Activated CD4-positive, alpha-beta T cell treated with anti-CD3 and anti-CD28 coated beads for 4 hours (primary cell): ENCODE results near the gene PRR33.
"Not testable (repeated sequence)": the region's sequence is repeated elsewhere in the genome, so short reads cannot be mapped to it uniquely, and the experiment has no call there.

ENCODE experiments used
- DNase-seq, 2 donors: peaks; one replicate each; pipeline ENCODE4 v3.0.0-alpha.2; 2020

The PRR33 gene

DNA sequence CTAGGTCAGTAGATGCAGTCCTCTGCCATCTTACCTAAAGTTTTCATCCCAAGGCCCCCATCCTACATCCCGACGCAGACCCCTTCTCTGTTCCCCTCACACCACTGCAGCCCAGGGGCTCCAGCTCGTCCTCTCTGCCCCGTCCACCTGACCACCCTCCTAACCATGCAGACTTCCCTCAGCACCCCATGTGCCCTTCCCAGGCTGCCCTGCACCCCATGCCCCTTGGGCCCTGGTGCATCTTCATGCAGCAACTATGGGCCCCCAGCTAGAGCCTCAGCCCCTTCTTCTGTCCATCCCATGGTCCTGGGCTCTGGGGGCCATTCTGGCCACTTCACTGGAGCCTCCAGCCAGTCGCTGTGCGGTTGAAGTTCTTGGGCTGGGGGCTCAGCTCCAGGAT lies 2.9 kb downstream of the PRR33 start:
- no peak for DNase-seq

DNA sequence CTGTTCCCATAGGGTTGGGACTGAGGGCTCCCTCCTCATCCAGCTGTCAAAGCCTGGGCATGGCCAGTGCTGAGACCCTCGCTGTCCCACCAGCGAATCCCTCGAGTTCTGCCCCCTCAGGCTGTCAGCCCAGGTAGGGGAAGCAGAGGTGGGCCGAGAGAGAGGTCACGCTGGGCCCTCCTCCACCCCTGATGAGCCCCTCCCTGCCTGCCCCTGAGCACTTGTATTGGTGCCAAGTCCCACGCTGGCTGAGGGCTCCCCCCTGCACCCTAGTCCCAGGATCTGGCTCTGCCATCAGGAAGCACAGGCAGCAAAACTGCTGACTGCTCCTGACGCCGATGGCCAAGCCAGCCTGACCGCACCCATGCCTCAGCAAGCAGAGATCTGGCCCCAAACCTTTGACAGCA lies 3.3 kb downstream of the PRR33 start:
- DNase-seq, result no peak

DNA sequence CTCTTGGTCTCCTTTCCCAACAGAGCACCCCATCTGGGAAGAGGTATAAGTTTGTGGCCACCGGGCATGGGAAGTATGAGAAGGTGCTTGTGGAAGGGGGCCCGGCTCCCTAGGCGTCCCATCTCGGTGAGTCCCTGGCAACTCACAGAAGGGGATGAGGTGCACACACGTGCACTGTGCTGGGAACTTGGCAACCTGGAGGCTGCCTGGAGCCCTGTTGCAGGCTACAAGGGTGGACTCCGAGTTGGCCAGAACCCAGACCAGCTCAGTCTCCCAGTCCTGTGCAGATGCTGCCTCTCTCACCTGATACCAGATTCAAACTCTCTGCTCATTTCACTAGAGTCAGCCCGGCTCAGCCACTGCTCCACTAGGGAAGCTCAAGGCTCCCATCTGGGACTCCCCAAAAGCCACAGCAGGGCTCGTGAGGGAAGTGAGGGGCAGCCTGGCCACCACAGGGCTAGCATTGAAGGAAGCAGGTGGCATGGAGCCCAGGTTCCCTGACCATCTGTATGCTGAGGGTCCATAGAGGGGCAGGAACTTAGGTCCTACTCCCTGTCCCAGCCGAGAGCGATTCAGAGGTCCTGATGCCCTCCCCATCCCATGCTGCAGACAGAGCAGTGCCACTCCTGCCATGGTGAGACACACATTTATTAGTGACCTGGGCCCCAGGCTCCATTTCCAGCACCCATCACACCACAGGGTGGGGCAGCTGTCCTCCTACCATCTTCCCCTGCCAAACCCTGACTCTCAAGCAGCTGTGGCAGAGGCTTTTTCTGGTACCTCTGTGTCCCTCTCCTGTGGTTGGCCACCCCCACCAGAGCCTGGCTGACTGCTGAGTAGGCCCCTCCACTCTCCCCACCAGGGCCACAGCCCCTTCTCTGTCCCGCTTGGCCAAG lies 4.0 kb downstream of the PRR33 start:
- no peak for DNase-seq

DNA sequence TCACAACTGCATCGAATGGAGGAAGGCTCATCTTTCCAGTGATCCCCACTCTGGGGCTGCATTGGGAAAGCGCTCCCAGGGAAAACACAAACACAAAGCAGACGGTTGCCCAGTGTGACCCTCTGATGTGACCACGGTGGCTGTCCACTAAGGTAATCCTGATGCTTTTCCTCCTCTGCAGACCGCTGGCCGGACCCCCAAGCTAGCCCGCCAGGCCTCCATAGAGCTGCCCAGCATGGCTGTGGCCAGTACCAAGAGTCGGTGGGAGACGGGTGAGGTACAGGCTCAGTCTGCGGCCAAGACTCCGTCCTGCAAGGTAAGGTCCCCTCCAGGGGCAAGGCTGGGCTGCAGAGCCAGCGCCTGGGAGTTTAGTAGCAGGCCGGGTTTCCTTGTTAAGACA lies 5.1 kb downstream of the PRR33 start:
- DNase-seq, result not testable (repeated sequence)

DNA sequence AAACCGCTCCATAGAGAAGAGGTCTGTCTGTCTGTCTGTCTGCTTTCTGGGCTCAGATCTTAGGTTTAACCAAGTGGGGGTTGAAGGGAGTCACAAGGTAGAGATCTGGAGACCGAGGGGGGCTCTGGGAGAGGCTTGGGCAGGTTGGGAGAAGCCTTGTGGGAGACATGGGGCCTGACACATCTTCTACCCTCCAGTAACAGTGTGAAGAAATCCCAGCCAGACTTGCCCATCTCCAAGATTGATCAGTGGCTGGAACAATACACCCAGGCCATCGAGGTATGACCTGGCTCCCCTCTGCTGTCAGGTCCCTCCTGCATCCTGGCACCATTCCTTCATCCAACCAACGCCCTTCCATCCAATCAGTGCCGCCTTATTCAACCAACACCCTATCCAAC lies 7.4 kb downstream of the PRR33 start:
- DNase-seq, result no peak

DNA sequence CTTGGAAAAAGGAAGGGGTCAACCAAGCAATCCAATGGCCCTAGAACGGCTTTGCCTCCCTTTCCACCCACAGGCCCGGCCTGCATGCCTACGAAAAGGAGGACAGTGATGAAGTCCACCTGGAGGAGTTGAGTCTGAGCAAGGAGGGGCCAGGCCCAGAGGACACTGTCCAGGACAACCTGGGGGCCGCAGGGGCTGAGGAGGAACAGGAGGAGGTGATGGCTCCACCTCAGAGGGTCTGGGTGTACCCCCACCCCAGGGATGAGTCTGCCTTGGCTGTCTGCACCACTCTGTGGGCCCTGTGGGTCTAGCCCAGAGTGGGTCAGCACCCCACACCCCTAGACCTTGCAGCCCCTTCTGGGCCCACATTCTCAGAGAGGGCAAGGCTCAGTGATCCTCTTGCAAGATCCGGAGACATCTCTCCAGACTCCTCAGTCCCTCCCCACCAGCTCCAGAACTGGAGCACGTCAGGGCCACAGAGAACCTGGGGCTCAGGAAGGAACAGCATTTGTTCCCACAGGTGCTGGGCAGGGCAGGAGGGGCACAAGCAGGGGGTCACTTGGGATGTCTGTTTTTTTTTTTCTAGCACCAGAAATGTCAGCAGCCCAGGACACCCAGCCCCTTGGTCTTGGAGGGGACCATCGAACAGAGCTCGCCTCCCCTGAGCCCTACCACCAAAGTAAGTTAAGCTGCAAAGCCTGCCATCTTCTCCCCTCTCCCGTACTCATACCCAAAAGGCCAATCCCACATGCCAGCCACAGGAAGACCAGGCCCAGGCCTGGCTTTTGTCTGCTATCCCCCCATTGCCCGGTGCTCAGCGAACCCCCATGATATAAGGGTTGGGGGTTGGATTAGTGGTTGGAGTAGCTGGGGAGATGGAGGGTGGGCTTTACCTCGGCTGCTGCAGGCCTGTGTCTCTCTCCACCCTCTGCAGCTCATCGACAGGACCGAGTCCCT lies 8.1 kb downstream of the PRR33 start:
- DNase-seq, result no peak

DNA sequence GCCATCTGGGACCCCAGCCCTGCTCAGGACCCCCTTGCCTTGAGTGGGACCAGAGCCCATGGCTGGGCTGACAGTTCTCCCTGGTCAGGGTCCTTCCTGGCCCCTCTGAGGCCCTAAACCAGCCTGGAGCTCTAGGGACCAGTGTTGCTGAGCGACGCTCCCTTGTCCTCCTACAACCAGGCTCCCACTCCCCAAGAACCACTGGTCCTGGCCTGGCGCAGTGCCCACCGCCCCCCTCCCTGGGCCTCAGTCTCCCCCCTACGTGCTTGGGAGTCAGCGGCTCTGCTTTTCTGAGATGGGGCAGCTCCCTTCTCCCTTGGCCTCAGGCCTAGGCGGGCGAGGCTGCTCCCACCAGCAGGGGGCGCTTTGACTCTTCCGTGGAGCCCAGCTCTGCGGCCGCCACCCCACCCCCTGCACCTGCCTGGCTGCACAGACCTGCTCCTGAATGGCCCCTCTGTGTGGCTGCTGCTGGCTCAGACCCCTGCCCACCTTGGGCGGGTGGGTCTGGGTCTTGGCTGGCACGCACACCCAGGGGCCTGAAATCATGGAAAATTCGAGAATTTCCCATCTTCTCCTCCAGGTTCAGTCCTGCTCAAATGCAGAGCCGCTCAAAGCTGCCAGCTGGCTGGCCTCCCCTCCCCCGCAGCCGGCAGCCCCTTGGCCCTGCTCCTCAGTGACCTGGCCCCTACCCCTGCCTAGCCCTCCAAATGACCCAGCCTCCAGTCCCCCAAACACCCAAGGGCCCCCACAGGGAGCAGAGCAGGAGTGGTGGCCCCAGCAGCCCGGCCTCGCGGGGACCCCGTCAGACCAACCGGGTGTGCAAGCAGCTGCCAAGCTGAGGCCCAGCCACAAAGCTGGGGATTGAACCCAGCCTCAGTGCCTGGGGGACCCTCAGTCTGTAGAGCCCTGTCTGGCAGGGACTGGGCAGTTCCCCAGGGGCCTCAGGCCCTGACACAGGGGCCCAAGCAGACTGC lies 9.1 kb downstream of the PRR33 start:
- peak; percentile 74 to 75 for DNase-seq

DNA sequence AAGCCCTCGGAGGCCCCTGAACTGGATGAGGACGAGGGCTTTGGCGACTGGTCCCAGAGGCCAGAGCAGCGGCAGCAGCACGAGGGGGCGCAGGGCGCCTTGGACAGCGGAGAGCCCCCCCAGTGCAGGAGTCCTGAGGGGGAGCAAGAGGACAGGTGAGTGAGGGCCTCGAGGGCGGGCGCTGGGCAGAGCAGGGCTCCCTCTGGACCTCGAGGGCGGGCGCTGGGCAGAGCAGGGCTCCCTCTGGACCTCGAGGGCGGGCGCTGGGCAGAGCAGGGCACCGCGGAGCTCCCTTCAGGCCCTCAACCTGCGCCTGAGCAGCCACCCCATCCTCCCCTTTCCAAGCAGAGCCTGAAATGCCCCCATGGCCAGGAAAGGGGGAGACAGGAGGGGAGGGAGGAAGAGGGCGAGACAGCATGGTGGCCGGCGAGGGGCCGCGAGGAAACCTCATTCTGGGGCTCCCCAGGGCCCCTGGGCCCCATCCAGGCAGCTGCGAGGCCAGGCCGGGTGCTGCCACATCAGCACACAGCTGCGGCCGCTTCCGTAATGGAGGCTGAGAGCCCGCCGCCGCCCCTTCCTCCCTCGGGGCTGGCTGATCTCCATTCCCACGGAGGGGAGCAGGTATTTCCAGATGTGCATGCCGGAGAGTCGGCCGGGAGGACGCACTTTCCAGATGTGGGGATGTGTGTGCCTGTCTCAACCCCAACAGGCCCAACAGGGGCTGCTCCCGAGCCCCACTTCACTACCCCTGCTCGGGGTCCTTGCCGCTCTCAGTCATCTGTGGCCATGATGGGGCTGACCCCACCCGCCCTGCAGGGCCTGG lies 10.0 kb downstream of the PRR33 start:
- no peak for DNase-seq

DNA sequence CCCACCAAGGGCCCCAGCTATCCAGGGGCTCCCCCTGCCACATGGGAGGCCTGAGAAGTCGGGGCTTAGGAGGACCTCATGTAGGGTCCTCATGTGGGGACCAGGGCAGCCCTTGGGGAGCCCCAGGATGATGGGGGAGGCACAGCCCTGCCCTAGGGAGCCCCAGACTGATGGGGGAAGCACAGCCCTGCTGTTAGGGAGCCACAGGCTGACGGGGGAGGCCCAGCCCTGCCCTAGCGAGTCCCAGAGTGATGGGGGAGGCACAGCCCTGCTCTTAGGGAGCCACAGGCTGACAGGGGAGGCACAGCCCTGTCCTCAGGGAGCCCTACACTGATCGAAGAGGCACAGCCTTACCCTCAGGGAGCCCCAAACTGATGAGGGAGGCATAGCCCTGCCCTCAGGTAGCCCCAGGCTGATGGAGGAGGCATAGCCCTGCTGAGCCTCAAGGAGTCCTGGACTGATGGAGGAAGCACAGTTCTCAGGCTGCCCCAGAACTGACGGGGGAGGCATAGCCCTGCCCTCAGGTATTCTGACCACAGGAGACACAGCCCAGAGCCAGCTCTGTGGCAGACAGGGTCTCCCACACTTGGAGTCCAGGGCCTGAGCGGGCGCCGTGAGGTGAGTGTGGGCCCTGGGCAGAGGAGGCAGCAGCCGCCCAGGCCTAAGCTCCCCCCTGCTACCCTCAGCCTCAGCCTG lies 10.8 kb downstream of the PRR33 start:
- DNase-seq, result no peak

DNA sequence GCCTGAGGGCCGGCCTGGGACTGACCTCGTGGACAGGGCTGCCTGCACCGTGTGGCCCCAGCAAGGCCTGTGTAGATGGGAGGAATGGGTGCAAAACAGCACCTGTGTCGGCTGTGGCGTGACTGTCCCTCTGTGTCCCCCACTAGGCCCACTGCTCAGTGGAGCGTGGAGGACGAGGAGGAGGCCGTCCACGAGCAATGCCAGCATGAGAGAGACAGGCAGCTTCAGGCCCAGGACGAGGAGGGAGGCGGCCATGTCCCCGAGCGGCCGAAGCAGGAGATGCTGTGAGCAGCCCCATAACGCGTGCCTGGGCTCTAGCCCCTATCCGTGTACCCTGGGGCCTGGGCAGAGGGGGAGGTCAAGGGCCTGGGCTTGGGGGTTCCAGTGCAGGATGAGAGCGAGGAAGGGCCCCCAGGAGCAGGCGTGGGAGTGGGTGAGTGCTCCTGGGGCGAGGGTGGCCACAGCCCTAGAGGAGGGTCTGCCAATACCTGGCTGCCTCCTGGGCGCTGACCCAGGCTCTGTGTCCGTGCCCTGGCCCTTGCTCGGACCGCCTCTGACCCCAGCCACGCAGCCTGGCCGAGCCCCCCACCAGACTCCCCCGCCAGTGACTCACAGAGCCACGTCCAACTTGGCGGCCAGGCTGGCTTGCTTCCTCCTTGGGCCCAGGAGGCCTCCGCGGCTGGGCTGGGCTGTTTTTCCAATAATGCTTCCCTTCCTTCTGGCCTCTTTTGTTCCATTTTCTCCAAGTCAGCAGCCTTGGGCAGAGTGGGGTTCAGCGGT lies 11.6 kb downstream of the PRR33 start:
- no peak for DNase-seq

DNA sequence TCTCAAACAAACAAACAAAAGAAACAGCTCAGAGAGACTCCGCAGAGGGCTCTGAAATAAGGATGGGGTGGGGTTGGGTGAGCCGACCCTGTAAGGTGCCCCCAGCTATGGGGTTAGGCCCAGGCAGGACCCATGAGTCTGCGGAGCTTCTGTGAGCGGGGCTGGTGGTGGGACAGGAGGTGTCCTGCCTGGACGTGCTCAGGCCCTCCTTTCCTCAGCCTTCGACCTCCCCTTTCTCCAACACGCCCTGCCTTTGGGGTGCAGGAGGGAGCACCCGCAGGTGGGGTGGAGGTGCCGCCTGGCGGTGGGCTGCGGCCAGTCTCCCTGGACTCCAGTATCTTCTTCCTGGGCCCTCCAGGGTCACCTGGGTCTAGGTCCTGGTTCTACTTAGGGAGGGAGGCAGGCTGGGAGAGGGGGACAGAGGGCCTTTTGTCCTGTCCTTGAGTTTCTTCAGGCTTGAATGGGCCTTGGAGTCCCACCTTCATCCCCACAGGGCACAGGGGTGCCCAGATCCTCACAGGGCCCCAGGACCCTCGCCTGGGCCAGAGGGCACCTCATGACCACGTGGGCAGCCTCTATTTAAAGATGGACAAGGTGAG lies 12.3 kb downstream of the PRR33 start:
- DNase-seq, result no peak

DNA sequence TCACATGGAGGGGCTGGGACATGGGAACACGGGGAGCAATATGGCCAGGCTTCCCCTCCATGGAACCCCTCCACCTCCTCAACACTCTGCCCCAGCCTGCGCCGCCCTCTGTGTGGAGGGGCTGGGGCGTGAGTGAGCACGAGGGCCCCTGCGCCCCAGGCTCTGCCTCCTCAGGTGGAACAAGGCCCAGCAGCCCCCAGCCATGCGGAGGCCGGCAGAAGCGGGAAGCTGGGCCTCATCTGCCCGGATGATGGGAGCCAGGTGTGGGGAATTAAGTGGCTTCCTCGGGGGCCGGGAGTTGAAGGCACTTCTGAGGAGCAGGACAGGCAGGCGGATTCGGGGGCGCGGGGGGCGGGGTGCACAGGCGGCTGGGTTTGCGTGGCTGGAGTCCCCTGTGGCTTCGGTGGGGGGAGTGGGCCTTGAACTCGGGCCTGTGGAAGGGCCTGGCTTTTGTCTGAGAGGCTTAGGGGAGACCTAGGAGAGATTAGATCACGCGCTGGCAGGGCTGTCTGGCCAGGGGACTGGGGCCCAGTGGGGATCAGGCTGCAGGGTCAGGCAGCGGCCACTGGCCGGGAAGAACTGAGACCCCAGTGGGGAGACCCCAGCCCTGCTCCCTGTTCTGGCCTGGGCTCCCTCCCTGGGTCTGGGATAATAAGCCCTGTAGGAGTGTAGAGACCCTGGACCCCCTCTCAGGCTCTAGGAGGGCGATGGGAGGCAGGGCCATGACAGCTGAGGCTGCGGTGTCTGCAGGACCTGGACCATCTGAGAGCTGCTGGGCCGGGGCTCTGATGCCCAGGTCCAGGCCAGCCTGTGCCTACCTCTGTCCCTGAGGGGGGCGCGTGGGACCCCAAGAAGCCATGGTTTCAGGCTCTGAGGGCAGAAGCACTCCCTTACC lies 13.3 kb downstream of the PRR33 start:
- DNase-seq, result no peak

DNA sequence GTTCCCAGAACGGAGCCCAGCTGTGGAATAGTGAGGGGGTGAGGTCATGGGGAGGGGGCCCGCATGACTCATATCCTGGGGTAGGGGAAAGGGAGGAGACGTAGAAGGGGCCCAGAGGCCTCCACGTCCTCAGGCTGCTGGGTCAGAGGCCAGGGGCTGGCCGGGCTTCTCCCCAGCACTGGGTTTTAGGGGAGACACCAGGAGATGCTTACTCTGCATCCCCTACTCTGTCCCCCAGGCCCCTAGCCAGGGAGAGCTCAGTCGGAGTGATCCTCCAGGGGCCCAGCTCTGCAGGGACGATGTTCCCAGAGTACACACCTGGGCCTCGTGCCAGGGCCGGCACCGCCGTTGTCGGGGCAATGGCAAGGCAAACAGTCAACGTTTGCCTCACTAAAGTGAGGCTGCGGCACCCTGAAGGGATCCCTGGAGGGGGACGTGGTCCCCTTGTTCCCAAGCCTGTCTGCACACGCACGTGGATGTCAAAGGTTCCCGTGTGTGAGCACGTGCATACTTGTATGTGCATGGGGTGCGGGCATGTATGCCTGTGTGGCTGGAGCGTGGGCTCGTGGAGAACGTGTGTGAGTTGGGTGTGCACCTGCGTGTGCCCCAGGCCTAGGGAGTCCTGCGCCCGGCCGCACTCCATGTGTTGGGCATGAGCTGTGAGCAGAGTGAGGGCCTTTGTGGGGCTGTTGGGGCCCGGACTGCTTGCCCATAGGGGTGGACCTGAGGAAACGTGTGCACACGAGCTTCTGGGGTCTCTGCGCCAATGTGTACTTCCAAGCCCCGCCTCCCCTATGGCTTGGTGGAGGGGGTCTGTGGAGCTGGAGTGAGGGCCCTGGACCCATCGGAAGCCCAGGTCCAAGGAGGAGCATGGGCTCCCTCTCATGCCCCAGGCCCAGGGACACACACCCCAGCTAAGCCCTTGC lies 14.2 kb downstream of the PRR33 start:
- no peak for DNase-seq

DNA sequence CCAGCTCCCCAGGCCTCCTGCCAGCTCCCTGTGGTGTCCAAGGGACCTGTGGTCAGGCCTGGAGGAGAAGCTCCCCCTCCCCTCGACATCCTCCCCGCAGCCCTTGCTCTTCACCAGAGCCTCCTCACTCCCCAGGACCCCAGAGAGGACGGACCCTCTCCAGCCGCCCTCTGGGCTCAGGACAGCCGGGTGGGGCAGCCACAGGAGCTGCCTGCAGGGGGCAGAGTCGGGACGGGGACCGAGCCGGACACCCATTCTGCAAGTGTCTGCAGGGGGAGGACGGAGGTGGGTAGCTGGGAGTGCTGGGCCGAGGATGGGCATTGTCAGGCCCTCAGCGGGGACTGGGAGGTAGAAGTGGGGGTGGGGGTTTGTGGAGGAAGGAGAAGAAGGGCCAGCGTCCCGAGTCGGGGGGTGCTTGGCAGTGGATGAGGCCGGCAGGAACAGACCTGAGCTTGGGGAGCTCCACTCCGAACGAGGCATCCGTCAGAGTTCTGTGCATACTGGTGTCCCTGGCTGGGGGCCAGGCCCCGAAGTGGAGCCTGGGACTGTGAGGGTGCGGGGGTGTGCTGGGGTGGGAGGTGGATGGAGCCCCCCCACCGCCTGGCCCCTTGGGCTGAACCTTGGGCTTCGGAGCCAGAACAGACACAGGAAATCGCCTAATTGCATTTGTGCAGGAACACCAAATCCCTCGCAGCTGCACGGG lies 15.2 kb downstream of the PRR33 start:
- no peak for DNase-seq

DNA sequence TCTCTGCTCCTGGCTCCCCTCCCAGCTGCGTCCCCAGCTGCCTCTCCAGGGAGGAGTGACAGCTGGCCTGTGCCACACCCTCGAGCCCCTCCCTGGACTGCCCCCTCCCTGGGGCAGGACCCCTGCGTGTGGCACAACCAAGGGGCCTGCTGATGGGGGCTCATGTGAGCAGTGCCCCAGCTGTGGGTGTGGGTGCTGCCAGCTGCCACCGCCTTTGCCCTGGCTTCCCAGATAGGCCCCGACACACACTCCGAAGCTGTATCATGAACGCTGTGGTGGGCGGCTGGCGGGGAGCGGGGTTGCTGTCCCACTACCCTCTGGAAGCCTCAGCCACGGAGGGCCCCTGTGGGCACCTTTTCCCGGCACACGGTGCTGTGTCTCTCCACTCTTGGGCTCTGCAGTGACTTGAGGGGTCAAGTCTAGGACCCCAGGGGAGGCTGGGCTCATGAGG lies 15.8 kb downstream of the PRR33 start:
- not testable (repeated sequence) for DNase-seq

DNA sequence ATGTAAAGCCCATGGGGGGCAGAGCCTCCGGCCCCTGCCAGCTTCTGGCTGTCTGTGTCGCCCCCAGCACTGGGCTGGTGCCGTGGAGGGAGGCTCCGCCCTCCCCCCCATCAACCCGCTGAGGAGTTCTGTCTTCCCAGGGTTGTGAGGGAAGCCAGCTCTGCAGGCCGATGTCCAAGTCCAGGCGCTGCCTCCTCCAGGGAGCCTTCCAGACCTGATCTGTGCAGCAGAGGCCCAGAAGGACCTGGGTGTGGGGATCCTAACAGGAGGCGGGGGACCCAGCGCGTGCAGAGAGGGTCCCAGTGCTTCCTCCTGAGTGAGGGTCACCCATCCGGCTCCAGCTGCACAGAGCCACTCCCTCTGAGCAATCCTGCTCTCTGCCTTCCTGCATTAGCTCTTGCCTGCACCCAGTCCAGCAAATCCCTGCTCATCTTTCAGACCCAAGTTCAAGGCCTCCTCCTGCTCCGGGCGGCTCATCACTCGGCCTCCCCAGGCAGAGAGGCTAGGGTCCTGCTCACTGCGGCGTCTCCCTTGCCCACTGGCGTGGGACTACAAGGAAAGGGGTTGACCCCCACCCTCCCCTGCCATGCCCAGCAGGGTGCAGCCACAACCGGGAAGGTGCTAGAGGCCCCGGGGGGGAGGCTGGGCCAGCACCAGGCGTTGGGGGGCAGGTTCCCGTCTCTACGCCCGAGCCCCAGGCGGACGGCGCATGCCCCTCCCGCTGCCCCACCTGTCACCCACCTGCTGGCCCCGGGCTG lies 16.4 kb downstream of the PRR33 start:
- DNase-seq, result no peak
